ENCODE measurements around the gene TOMM6.
"Not testable (repeated sequence)": the region's sequence is repeated elsewhere in the genome, so short reads cannot be mapped to it uniquely, and the experiment has no call there.

TOMM6 gene

DNA sequence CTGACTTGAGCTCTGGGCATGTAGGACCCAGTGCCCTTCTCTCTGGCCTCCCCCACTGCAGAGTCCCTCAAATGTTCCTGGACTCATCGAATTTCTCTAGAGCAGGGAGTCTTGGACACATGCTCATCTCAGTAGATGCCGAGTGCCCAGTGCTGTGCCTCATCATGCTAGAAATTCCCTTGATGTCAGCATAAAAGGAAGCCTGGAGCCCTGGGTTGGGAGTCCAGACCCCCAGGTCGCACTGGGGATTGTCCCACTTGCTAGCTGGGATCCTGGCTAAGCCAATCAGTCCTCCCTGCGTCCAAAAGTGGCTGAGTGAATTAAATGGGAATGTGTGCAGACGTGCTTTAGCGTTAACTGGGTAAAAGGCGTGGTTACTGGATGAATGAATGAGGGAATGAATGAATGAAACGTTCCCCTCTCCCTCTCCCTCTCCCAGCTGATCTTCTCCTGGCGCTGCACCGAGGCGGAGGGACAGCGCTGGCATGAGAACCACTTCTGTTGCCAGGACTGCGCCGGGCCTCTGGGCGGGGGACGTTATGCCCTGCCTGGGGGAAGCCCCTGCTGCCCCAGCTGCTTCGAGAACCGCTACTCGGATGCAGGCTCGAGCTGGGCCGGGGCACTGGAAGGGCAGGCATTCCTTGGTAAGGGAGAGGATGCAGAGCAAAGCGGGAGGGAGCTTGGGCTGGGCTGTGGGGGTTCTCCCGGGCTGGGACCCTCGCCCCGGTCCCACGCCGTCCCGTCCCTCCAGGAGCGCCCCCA is 1.6 kb upstream of the TOMM6 start:
- peak; percentile 25 for DNase-seq

GRCh38 chr6:41786451-41787218 is 859 bp upstream of the TOMM6 start:
- DNase-seq = peak; percentile 82

- DNase-seq = no peak
Observed at GRCh38 chr6:41789390-41789724, 1.9 kb downstream of the TOMM6 start.

GRCh38 chr6:41790045-41790444 is 2.6 kb downstream of the TOMM6 start:
- DNase-seq = no peak

- DNase-seq = no peak
Observed at GRCh38 chr6:41791305-41791704, 3.8 kb downstream of the TOMM6 start.

GRCh38 chr6:41791984-41792383 is 4.5 kb downstream of the TOMM6 start:
- no peak for DNase-seq

GRCh38 chr6:41796474-41796873 is 9.0 kb downstream of the TOMM6 start:
- no peak for DNase-seq

DNA sequence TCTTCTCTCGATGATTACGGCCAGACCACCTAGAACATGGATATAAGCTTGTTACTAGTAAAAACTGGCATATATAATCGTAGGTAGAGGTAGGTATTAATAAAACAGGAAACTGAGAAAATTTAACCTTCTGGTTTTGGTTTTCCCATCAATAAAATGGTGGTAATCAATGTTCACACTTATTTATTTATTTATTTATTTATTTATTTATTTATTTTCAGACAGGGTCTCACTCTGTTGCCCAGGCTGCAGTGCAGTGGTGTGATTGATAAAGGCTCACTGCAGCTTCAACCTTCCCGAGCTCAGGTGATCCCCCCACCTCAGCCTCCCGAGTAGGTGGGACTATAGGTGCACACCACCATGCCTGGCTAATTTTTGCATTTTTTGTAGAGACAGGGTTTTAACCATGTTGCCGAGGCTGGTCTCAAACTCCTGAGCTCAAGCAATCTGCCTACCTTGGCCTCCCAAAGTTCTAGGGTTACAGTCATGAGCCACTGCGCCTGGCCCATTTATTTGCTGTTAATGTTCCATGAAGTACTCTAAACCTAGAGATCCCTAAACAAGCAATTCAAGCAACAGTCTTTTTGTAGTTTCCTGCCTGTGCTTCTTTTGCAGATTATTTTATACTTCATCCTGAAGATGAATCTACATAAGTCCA is 11.5 kb downstream of the TOMM6 start:
- no peak for DNase-seq

- DNase-seq = no peak
Observed at GRCh38 chr6:41799559-41799911, 12.0 kb downstream of the TOMM6 start.

DNA sequence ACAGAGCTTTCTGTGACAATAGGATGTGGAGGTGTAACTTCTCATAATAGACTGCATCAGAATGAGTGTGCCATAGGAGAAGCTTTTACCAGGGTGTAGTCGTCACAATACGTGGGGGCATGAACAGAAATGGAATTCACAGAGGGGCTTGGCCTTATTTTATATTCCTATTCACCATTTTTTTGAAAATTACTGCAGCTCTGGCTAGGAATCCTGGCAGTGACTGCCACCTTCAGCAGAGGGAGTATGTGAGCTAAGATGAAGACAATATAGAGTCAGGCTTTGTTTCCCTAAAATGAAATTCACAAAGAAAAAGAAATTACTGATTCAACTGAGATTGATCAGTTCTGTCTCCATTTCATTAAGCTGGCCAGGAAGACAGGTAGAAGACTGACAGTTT is 13.9 kb downstream of the TOMM6 start:
- peak; percentile 23 for DNase-seq

- DNase-seq = no peak
Observed at GRCh38 chr6:41805830-41806774, 18.6 kb downstream of the TOMM6 start.

- DNase-seq = no peak
Observed at GRCh38 chr6:41811095-41811494, 23.6 kb downstream of the TOMM6 start.

GRCh38 chr6:41811946-41812345 is 24.5 kb downstream of the TOMM6 start:
- not testable (repeated sequence) for DNase-seq

- DNase-seq = no peak
Observed at GRCh38 chr6:41813469-41813868, 26.0 kb downstream of the TOMM6 start.

DNA sequence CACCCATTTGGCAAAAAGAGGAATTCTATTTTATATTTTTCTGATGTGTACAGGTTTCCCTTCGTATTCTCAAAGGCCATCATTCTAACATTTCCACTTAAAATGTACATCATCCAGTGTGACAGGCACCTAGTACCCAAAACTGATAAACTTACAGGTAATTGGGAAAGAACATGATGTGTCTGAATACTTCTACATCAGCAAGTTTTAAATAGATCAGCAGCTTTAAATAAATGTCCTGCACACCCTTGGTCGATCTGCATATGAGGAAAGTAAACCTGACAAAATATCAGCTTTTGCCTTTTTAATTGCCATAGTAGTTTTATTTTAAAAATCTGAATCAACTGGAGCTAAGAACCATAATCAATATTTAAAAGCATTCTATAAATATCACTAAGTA is 26.5 kb downstream of the TOMM6 start:
- no peak for DNase-seq

DNA sequence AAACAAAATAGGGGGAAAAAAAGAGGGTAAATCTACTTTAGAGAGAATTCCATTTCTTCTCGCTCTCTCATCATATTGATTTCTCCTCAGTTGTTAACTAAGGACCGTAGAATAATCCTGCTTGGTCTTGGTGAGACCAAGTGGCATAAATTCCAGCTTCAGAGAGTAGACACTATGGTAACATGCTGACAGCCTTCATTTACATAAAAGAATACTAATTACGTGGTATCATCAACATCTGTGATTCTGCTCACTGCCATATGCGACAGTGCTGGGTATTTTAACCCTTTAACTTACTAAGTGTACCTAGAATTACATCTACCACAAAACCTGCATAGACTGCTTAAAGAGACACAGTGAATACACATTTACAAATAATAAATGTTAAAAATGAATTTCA is 27.1 kb downstream of the TOMM6 start:
- no peak for DNase-seq

- no peak for DNase-seq
Observed at GRCh38 chr6:41815587-41815986, 28.1 kb downstream of the TOMM6 start.

- DNase-seq = no peak
Observed at GRCh38 chr6:41818271-41819054, 31.0 kb downstream of the TOMM6 start.

- DNase-seq = no peak
Observed at GRCh38 chr6:41821266-41821665, 33.8 kb downstream of the TOMM6 start.

- no peak for DNase-seq
Observed at GRCh38 chr6:41822021-41822420, 34.5 kb downstream of the TOMM6 start.

GRCh38 chr6:41823178-41823577 is 35.7 kb downstream of the TOMM6 start:
- no peak for DNase-seq
